Erythroblast (primary cell): ENCODE data around the gene MAST2.

Experiments
- GATA1 ChIP-seq: IDR thresholded peaks from 2 replicates; pipeline ENCODE4 v1.6.1; 2011; ENCODE audit warnings: low read depth, mild to moderate bottlenecking, control low read depth, low read length, moderate library complexity
- POLR2A ChIP-seq: IDR thresholded peaks from 2 replicates; pipeline ENCODE4 v1.6.1; 2011; ENCODE audit warnings: mild to moderate bottlenecking, low read length

- TF ChIP-seq POLR2A (no peak), GATA1 (no peak)
Measured at GRCh38 chr1:45848714-45849113, 45.3 kb downstream of the MAST2 start.
